Mesendoderm (in vitro differentiated cells): Measurements from ENCODE around the gene LOC128125822.
A peak's percentile ranks its signal among the peaks of the same experiment; 100 is the strongest.

Experiments
- DNase-seq: peaks from one replicate; pipeline ENCODE4 v3.0.0; 2013
- H2AK5ac ChIP-seq: 2 replicates; pipeline ENCODE4 v1.6.1; 2013; ENCODE audit warnings: low read length, inconsistent platforms
- H2BK120ac ChIP-seq: 2 replicates; pipeline ENCODE4 v1.6.1; 2013; ENCODE audit warnings: low read depth, mild to moderate bottlenecking, low read length, moderate library complexity, mixed read lengths
- H2BK15ac ChIP-seq: replicated peaks from 2 replicates; pipeline ENCODE4 v1.6.1; 2013; ENCODE audit warnings: low read depth, mild to moderate bottlenecking, moderate library complexity
- H2BK5ac ChIP-seq: 2 replicates; pipeline ENCODE4 v1.6.1; 2013; ENCODE audit warnings: low read length, inconsistent platforms
- H3K18ac ChIP-seq: 2 replicates; pipeline ENCODE4 v1.6.1; 2013; ENCODE audit warnings: mild to moderate bottlenecking, low read length, mixed read lengths
- H3K23ac ChIP-seq: one replicate; pipeline ENCODE4 v1.6.1; 2013; ENCODE audit warnings: low read length
- H3K27ac ChIP-seq: 2 replicates; pipeline ENCODE4 v1.5.1; 2013; ENCODE audit warnings: low read depth, mild to moderate bottlenecking, inconsistent platforms, low read length, moderate library complexity
- H3K27me3 ChIP-seq: 2 replicates; pipeline ENCODE4 v1.6.1; 2013; ENCODE audit warnings: low read length, control low read depth, mild to moderate bottlenecking, inconsistent platforms; ENCODE audit not compliant: insufficient read depth, poor library complexity
- H3K36me3 ChIP-seq: 2 replicates; pipeline ENCODE4 v1.6.1; 2013; ENCODE audit warnings: low read length, inconsistent platforms; ENCODE audit not compliant: control insufficient read depth, insufficient read depth
- H3K4ac ChIP-seq: one replicate; pipeline ENCODE4 v1.6.1; 2013; ENCODE audit warnings: low read depth, mild to moderate bottlenecking, low read length, moderate library complexity
- H3K4me1 ChIP-seq: 2 replicates; pipeline ENCODE4 v1.6.1; 2013; ENCODE audit warnings: low read depth, low read length, inconsistent platforms; ENCODE audit not compliant: control insufficient read depth
- H3K4me2 ChIP-seq: 2 replicates; pipeline ENCODE4 v1.6.1; 2013; ENCODE audit warnings: low read length
- H3K4me3 ChIP-seq: 2 replicates; pipeline ENCODE4 v1.5.1; 2013; ENCODE audit warnings: mild to moderate bottlenecking, low read length
- H3K56ac ChIP-seq: one replicate; pipeline ENCODE4 v1.6.1; 2013; ENCODE audit warnings: low read length
- H3K79me1 ChIP-seq: 2 replicates; pipeline ENCODE4 v1.6.1; 2013; ENCODE audit warnings: low read length, inconsistent platforms
- H3K79me2 ChIP-seq: 2 replicates; pipeline ENCODE4 v1.6.1; 2013; ENCODE audit warnings: mild to moderate bottlenecking, low read length; ENCODE audit not compliant: control insufficient read depth, insufficient read depth
- H3K9ac ChIP-seq: 2 replicates; pipeline ENCODE4 v1.6.1; 2013; ENCODE audit warnings: low read length, inconsistent platforms
- H4K5ac ChIP-seq: one replicate; pipeline ENCODE4 v1.6.1; 2013; ENCODE audit warnings: low read length
- H4K8ac ChIP-seq: one replicate; pipeline ENCODE4 v1.6.1; 2013; ENCODE audit warnings: low read depth, mild to moderate bottlenecking, control low read depth, low read length, moderate library complexity
- WGBS: extraction: QIAGEN DNeasy Blood & Tissue Kit; methylation state at CpG from one replicate; pipeline ENCODE4 v1.1.7; 2013; ENCODE audit warnings: low lambda C conversion rate, missing lambda C conversion rate; ENCODE audit not compliant: insufficient coverage; ENCODE audit errors: extremely low coverage; 5-methylcytosine and 5-hydroxymethylcytosine counted together

Gene LOC128125822

DNA sequence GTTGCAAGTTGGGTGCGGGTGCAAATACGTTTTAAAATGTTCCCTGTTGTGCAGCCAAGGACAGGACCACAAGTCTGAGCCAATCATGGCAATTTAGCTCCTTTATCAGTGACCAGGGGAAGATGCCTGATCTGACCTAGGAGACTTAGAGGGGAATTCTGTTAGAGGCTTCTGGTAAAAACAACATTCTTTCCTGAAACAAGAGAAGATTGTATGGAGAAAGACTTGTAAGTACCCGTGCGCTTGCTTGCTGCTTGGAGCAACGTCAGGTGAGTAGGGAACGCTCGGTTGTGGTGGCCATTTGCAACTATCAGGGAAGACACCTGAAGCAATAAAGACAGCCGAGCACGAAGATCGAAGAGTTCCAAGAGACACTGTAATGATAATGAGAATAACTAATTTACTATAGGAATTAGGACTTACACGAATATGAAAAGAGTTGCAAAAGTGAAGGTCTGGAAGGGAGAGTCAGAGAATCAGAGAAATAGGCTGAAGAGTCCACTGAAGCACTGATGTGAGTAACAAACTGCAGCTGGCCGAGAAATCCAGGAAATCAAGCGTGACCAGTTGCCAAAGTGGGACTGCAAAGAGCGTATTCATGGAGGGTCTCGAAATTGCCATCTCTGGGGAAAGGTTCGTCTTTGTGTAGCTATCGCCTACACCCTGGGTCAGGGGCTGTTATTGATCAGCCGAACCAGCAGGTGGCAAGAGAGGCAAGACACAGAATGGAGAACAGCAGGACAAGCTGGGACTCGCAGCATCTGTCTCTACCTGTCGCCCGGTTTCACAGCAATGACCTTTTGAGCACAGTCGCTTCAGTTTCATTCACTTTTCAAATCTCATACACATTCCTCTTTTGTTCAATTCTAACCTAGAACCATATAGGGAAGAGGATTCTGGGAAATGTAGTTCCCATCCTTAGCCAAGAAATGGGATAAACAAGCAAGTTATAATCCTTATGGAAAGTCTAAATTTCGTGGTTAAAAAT, 26.1 kb downstream of the LOC128125822 start:
- H3K23ac ChIP-seq, result no peak overlapping the region
- H3K4me3 ChIP-seq, result peak overlapping the region; percentile 53
- H2BK15ac ChIP-seq, result no peak overlapping the region
- H4K5ac ChIP-seq, result no peak overlapping the region
- H3K18ac ChIP-seq, result no peak overlapping the region
- H2AK5ac ChIP-seq, result no peak overlapping the region
- WGBS, result no CpG with 5 or more reads among the region's 23 CpGs
- H2BK5ac ChIP-seq, result no peak overlapping the region
- DNase-seq, result peak; percentile 88
- H4K8ac ChIP-seq, result no peak overlapping the region
- H3K27ac ChIP-seq, result no peak overlapping the region
- no peaks in the 10 kb centered on the region for H3K79me1 ChIP-seq
- H3K36me3 ChIP-seq, result no peaks in the 10 kb centered on the region
- no peak overlapping the region for H2BK120ac ChIP-seq
- H3K79me2 ChIP-seq, result no peaks in the 10 kb centered on the region
- H3K4me1 ChIP-seq, result no peaks in the 10 kb centered on the region
- no peaks in the 10 kb centered on the region for H3K27me3 ChIP-seq
- peak overlapping the region; percentile 72 for H3K9ac ChIP-seq
- H3K4me2 ChIP-seq, result peak overlapping the region; percentile 94
- no peak overlapping the region for H3K4ac ChIP-seq
- H3K56ac ChIP-seq, result peak overlapping the region; percentile 83

DNA sequence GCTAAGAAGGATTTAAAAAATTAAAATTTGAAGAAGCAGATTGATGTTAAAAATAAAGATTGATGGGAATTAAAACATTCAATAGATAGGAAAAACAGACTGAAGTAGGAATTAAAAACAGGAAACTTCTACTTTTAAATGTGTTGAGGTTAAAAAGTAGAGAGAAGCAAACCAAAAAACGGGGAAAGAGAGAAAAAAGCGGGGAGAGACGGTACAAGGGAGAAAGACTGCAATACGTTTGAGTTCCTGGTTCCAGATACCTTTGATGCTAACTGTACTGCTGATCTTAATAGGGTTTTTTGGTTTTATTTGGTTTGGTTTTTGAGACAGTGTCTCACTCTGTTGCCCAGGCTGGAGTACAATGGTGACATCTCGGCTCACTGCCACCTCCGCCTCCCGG, 27.0 kb downstream of the LOC128125822 start:
- Histone ChIP-seq H3K79me1 (no peaks in the 10 kb centered on the region), H3K4me1 (no peaks in the 10 kb centered on the region), H3K27me3 (no peaks in the 10 kb centered on the region), H3K56ac (no peak overlapping the region), H3K36me3 (no peaks in the 10 kb centered on the region), H3K23ac (no peak overlapping the region), H3K4ac (no peak overlapping the region), H2AK5ac (no peak overlapping the region), H2BK5ac (no peak overlapping the region), H3K4me2 (no peak overlapping the region), H3K79me2 (no peaks in the 10 kb centered on the region), H2BK120ac (no peak overlapping the region), H2BK15ac (no peak overlapping the region), H3K4me3 (no peak overlapping the region), H3K27ac (no peak overlapping the region), H4K5ac (no peak overlapping the region), H3K18ac (no peak overlapping the region), H4K8ac (no peak overlapping the region), H3K9ac (no peak overlapping the region)
- no peak for DNase-seq
- no CpG with 5 or more reads among the region's 7 CpGs for WGBS

DNA sequence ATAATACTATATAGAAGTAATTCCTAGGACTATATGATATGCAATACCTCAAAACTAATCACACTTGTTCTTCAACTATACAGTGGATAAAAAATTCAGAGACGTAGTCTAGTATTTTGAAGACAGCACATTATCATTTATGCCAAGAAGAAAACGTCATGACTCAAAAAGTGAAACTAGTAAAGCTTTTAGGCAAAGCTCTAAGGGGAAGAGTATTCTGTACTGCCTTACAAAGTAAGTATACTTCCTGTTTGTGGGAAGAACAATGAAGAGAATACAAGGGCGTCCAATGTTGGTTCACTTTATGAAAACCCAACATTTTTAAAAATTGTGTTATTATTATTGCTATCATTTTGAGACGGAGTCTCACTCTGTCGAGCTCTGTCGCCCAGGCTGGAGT, 27.9 kb downstream of the LOC128125822 start:
- Histone ChIP-seq H3K27me3 (no peaks in the 10 kb centered on the region), H3K9ac (no peak overlapping the region), H3K79me2 (no peaks in the 10 kb centered on the region), H3K56ac (no peak overlapping the region), H3K4ac (no peak overlapping the region), H4K5ac (no peak overlapping the region), H3K36me3 (no peaks in the 10 kb centered on the region), H3K4me1 (no peaks in the 10 kb centered on the region), H3K4me2 (no peak overlapping the region), H2BK5ac (no peak overlapping the region), H2AK5ac (no peak overlapping the region), H3K18ac (no peak overlapping the region), H3K4me3 (no peak overlapping the region), H2BK15ac (no peak overlapping the region), H4K8ac (no peak overlapping the region), H3K27ac (no peak overlapping the region), H3K79me1 (no peaks in the 10 kb centered on the region), H3K23ac (no peak overlapping the region), H2BK120ac (no peak overlapping the region)
- no peak for DNase-seq
- no CpG with 5 or more reads among the region's 6 CpGs for WGBS

DNA sequence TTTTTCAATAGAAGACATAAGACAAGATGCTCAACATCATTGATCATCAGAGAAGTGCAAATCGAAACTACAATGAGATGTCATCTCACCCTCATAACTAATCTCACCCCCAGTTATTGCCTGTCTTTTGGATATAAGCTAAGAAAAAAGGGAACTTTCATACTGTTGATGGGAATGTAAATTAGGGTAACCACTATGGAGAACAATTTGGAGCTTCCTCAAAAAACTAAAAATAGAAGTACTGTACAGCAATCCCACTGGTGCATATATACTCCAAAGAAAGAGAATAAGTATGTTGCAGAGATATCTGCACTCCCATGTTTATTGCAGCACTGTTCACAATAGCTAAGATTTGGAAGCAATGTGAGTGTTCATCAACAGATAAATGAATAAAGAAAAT, 37.0 kb downstream of the LOC128125822 start:
- Histone ChIP-seq H4K8ac (no peak overlapping the region), H2BK120ac (no peak overlapping the region), H2BK15ac (no peak overlapping the region), H2AK5ac (no peak overlapping the region), H3K79me2 (no peaks in the 10 kb centered on the region), H3K56ac (no peak overlapping the region), H3K4me1 (no peaks in the 10 kb centered on the region), H3K36me3 (no peaks in the 10 kb centered on the region), H3K4me2 (no peak overlapping the region), H3K23ac (no peak overlapping the region), H3K9ac (no peak overlapping the region), H3K4ac (no peak overlapping the region), H3K18ac (no peak overlapping the region), H3K27me3 (no peaks in the 10 kb centered on the region), H3K27ac (no peak overlapping the region), H3K79me1 (no peaks in the 10 kb centered on the region), H4K5ac (no peak overlapping the region), H2BK5ac (no peak overlapping the region), H3K4me3 (no peak overlapping the region)
- no CpG with 5 or more reads among the region's 1 CpG for WGBS
- no peak for DNase-seq

DNA sequence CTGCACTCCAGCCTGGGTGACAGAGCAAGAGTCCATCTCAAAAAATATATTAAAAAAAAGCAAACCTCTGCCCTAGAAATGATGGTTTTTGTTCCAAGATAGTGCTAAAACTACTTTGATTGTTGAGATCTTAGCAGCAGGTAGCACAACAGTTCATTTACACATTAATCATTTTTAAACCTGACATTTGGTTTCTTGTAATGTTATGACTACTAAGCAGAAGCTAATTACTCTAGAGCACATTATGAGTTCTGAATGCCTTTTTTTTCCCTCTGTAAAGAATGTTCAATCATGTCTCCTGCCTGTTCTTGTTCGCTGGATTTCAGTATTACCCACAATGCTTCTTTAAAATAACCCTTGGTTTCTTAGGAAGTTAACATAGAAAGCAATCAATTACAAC, 38.7 kb downstream of the LOC128125822 start:
- WGBS, result no CpG with 5 or more reads among the region's 1 CpG
- Histone ChIP-seq H3K18ac (no peak overlapping the region), H3K4me2 (no peak overlapping the region), H3K4me1 (no peaks in the 10 kb centered on the region), H3K4ac (no peak overlapping the region), H3K4me3 (no peak overlapping the region), H3K23ac (no peak overlapping the region), H2BK5ac (no peak overlapping the region), H2AK5ac (no peak overlapping the region), H3K56ac (no peak overlapping the region), H3K27ac (no peak overlapping the region), H4K5ac (no peak overlapping the region), H3K36me3 (no peaks in the 10 kb centered on the region), H3K79me2 (no peaks in the 10 kb centered on the region), H4K8ac (no peak overlapping the region), H3K27me3 (no peaks in the 10 kb centered on the region), H3K79me1 (no peaks in the 10 kb centered on the region), H2BK15ac (no peak overlapping the region), H2BK120ac (no peak overlapping the region), H3K9ac (no peak overlapping the region)
- no peak for DNase-seq
